ENCODE data around the gene TTLL11. TPM values are rescaled to one million over a fixed set of nuclear protein-coding genes. Genes with fewer than 3 reads are reported as not detected.

TTLL11 gene
- total and polyA plus RNA-seq, 2 experiments from 2014 or later: 0.57 to 1.4 TPM

DNA sequence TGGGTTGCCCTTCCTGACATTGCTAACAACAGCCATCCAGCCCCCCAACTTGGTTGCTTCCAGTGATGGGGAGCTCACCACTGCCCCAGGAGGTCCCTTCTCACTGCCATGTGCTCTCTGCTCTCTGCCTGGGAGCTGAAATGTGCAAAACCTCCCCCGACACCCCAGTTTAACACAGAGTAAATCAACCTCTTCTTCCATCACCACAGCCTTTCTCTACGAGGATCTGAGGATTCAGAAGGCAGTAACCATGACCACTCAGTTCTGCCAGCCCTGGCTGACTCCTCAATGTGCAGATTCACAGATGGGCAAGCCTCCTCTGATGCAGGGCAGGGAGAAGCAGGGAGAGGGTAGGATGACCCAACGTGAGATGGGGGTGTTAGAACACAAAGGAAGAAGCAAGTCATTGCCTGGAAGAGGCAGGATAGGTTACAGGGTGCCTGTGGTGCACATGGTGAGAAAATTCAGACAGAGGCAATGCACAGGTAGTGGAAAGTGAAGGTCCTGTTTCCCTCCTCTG, 256.7 kb downstream of the TTLL11 start:
- Histone ChIP-seq H2AFZ (no peak overlapping the region), H3K36me3 (ENCODE audit: insufficient read depth) (no peaks in the 10 kb centered on the region), H3F3A (replicated peaks; ENCODE audit: low read depth) (no peaks in the 10 kb centered on the region), H3K4me3 (no peak overlapping the region), H3K4me1 (ENCODE audit: insufficient read depth) (peaks cover 9% of the 10 kb centered on the region; the same call in 1 of the 2 replicates), H3K27me3 (ENCODE audit: insufficient read depth) (no peaks in the 10 kb centered on the region), H3K27ac (ENCODE audit: low read depth) (no peak overlapping the region), H3K4me2 (no peak overlapping the region), H3K9me2 (ENCODE audit: insufficient read depth) (no peaks in the 10 kb centered on the region), H4K20me1 (replicated peaks; ENCODE audit: insufficient read depth) (no peaks in the 10 kb centered on the region), H3K79me2 (replicated peaks; ENCODE audit: insufficient read depth) (no peaks in the 10 kb centered on the region)
- Mint-ChIP-seq H3K9me3 (no peaks in the 10 kb centered on the region), H3K27ac (no peak overlapping the region), H3K36me3 (ENCODE audit: low read depth) (no peaks in the 10 kb centered on the region), H3K4me3 (no peak overlapping the region), H3K4me1 (no peaks in the 10 kb centered on the region), H3K27me3 (ENCODE audit: insufficient read depth, low read depth, poor library complexity) (peaks cover 3% of the 10 kb centered on the region)
- TF ChIP-seq, protein P1, sequence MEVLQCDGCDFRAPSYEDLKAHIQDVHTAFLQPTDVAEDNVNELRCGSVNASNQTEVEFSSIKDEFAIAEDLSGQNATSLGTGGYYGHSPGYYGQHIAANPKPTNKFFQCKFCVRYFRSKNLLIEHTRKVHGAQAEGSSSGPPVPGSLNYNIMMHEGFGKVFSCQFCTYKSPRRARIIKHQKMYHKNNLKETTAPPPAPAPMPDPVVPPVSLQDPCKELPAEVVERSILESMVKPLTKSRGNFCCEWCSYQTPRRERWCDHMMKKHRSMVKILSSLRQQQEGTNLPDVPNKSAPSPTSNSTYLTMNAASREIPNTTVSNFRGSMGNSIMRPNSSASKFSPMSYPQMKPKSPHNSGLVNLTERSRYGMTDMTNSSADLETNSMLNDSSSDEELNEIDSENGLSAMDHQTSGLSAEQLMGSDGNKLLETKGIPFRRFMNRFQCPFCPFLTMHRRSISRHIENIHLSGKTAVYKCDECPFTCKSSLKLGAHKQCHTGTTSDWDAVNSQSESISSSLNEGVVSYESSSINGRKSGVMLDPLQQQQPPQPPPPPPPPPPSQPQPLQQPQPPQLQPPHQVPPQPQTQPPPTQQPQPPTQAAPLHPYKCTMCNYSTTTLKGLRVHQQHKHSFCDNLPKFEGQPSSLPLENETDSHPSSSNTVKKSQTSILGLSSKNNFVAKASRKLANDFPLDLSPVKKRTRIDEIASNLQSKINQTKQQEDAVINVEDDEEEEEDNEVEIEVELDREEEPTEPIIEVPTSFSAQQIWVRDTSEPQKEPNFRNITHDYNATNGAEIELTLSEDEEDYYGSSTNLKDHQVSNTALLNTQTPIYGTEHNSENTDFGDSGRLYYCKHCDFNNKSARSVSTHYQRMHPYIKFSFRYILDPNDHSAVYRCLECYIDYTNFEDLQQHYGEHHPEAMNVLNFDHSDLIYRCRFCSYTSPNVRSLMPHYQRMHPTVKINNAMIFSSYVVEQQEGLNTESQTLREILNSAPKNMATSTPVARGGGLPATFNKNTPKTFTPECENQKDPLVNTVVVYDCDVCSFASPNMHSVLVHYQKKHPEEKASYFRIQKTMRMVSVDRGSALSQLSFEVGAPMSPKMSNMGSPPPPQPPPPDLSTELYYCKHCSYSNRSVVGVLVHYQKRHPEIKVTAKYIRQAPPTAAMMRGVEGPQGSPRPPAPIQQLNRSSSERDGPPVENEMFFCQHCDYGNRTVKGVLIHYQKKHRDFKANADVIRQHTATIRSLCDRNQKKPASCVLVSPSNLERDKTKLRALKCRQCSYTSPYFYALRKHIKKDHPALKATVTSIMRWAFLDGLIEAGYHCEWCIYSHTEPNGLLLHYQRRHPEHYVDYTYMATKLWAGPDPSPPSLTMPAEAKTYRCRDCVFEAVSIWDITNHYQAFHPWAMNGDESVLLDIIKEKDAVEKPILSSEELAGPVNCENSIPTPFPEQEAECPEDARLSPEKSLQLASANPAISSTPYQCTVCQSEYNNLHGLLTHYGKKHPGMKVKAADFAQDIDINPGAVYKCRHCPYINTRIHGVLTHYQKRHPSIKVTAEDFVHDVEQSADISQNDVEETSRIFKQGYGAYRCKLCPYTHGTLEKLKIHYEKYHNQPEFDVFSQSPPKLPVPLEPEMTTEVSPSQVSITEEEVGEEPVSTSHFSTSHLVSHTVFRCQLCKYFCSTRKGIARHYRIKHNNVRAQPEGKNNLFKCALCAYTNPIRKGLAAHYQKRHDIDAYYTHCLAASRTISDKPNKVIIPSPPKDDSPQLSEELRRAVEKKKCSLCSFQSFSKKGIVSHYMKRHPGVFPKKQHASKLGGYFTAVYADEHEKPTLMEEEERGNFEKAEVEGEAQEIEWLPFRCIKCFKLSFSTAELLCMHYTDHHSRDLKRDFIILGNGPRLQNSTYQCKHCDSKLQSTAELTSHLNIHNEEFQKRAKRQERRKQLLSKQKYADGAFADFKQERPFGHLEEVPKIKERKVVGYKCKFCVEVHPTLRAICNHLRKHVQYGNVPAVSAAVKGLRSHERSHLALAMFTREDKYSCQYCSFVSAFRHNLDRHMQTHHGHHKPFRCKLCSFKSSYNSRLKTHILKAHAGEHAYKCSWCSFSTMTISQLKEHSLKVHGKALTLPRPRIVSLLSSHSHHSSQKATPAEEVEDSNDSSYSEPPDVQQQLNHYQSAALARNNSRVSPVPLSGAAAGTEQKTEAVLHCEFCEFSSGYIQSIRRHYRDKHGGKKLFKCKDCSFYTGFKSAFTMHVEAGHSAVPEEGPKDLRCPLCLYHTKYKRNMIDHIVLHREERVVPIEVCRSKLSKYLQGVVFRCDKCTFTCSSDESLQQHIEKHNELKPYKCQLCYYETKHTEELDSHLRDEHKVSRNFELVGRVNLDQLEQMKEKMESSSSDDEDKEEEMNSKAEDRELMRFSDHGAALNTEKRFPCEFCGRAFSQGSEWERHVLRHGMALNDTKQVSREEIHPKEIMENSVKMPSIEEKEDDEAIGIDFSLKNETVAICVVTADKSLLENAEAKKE (CRISPR knock-in tag; IDR thresholded peaks at IDR 0.05): no peak
- TF ChIP-seq EZH2phosphoT487 (IDR thresholded peaks at IDR 0.05; ENCODE audit: unreplicated experiment) (no peak), ZNF331 (CRISPR knock-in tag; IDR thresholded peaks at IDR 0.05; ENCODE audit: low read depth) (no peak), EZH2 (IDR thresholded peaks at IDR 0.05; ENCODE audit: low read depth, unreplicated experiment) (no peak), ZNF114 (CRISPR knock-in tag; IDR thresholded peaks at IDR 0.05) (no peak), CREB1 (CRISPR knock-in tag; IDR thresholded peaks at IDR 0.05; ENCODE audit: low read depth) (no peak), POLR2AphosphoS5 (IDR thresholded peaks at IDR 0.05; ENCODE audit: low read depth) (no peak)
- TF ChIP-seq, protein P2, sequence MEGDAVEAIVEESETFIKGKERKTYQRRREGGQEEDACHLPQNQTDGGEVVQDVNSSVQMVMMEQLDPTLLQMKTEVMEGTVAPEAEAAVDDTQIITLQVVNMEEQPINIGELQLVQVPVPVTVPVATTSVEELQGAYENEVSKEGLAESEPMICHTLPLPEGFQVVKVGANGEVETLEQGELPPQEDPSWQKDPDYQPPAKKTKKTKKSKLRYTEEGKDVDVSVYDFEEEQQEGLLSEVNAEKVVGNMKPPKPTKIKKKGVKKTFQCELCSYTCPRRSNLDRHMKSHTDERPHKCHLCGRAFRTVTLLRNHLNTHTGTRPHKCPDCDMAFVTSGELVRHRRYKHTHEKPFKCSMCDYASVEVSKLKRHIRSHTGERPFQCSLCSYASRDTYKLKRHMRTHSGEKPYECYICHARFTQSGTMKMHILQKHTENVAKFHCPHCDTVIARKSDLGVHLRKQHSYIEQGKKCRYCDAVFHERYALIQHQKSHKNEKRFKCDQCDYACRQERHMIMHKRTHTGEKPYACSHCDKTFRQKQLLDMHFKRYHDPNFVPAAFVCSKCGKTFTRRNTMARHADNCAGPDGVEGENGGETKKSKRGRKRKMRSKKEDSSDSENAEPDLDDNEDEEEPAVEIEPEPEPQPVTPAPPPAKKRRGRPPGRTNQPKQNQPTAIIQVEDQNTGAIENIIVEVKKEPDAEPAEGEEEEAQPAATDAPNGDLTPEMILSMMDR (conservative IDR thresholded peaks at IDR 0.05; ENCODE audit: low read depth in 2 of 2): no peak
- TF ChIP-seq, protein P3, sequence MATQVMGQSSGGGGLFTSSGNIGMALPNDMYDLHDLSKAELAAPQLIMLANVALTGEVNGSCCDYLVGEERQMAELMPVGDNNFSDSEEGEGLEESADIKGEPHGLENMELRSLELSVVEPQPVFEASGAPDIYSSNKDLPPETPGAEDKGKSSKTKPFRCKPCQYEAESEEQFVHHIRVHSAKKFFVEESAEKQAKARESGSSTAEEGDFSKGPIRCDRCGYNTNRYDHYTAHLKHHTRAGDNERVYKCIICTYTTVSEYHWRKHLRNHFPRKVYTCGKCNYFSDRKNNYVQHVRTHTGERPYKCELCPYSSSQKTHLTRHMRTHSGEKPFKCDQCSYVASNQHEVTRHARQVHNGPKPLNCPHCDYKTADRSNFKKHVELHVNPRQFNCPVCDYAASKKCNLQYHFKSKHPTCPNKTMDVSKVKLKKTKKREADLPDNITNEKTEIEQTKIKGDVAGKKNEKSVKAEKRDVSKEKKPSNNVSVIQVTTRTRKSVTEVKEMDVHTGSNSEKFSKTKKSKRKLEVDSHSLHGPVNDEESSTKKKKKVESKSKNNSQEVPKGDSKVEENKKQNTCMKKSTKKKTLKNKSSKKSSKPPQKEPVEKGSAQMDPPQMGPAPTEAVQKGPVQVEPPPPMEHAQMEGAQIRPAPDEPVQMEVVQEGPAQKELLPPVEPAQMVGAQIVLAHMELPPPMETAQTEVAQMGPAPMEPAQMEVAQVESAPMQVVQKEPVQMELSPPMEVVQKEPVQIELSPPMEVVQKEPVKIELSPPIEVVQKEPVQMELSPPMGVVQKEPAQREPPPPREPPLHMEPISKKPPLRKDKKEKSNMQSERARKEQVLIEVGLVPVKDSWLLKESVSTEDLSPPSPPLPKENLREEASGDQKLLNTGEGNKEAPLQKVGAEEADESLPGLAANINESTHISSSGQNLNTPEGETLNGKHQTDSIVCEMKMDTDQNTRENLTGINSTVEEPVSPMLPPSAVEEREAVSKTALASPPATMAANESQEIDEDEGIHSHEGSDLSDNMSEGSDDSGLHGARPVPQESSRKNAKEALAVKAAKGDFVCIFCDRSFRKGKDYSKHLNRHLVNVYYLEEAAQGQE (IDR thresholded peaks at IDR 0.05; ENCODE audit: unreplicated experiment): no peak
- no peak for DNase-seq (ENCODE audit: low spot score)
- no peak for ATAC-seq
